Left lobe of liver (tissue), 2 donors: Measurements from ENCODE around the gene PAX9. TPM values are rescaled to one million over a fixed set of nuclear protein-coding genes. Genes with fewer than 3 reads are reported as not detected.

Experiments
- ATAC-seq: fragments of 200-7000 bp; cut with Tn5 transposase; one replicate; pipeline ENCODE4 v1.9.1; 2020; ENCODE audit warnings: mild to moderate bottlenecking, moderate library complexity
- DNase-seq: peaks from one replicate; pipeline ENCODE4 v3.0.0-alpha.2; 2020; ENCODE audit warnings: low spot score
- total RNA-seq: library from RNA; stranded (reverse); gene quantifications from one replicate; pipeline ENCODE4 v1.2.1, GENCODE V29; 2021
- donor health status: DM: no; HTN: no; CAD: no; lungs with moderate emphysema.
- donor health status: DM: no; HTN: yes; CAD: no.

Gene PAX9
- not detected for total RNA-seq

DNA sequence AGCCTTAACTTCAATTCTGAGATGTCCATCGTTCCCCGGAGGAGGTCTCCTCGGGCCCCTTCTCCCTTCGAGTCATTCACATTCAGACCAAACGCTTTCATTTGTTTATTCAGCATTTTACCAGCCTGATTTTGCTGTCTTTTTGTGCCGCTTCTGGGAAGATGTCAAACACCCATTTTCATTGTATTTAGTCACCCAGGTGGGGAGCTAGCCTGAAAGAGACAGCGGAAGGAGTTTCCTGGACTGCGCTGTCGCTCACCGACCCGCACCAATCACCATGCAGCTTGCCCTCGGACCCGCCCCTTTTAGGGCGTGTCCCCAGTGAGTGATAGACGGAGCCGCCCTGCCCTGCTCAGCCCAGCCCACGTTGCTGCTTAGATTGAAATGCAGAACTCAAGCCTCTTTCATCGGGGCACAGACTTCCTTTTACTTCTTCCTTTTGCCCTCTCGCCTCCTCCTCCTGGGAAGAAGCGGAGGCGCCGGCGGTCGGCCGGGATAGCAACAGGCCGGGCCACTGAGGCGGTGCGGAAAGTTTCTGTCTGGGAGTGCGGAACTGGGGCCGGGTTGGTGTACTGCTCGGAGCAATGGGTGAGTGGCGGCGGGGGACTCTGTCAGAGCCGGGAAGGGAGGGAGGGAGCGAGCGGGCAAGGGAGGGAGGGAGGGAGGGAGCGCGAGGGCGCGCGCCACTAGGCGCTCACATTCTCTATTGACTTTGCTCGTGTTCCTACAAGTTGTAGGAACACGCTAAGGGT is at the start of gene PAX9:
PAX9 (plus strand) TSS at position 355 of the 752 bp plus-strand sequence; CDS start at position 585, 230 bp downstream.
- ATAC-seq (peak; percentile 80), DNase-seq (no peak)

DNA sequence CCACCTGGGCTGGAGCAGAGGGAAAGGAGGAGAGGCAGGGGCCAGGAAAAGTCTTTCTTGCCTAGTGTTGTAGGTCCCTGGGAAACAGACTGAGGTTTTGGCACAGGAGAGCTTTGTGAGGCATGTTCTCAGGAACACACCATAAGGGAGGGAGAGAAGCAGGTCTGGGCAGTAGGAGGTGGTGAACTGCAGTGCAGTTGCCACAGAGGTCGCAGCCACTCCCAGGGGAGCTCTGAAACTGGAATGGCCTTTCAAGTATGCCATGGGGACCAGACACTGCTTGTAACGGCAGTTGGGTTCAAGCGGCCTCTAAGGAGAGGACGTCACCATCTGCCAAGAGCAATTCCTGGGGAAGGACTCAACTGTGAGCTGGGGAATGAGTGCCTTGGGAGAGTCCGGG is 43.8 kb upstream of the PAX9 start:
- ATAC-seq, result no peak

DNA sequence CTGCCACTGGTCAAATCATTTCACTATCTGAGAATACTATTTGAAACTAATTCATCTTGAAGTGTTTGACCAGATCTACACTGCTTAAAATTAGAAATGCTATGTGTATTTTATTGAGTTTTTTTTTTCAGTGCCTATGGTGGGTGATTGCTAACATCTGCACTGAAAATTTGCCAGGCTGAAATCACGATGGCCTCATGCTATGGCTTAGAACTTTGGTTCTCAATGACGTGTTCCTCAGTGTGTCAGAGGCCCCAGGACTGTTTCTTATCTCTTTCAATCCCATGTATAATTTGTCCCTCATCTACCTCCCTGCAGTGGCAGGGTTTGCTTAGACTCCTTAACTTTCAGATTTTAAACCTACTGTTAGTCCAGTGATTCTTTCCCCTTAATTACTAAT is 43.0 kb upstream of the PAX9 start:
- ATAC-seq (no peak), DNase-seq (no peak)

More for the DNA sequence above, 43.8 kb upstream of the PAX9 start:
- DNase-seq, result no peak

DNA sequence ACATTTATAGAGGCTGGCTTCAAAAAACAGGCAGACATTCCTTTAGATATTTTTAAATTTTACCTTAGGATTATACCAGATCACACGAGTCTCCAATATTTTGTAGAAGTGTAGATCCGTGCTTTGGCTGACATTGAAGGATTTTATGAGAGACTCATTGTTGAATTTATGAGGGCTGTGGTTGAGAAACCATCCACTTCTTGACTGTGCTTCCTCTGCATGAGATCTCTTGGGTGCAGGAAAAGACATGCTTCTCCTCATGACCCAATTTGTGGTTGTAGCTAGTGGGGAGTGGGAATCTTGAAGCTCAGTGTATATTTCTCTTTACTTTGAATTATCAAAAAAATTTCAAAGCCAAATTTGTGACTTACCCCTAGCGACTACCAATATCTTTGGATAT is 42.5 kb upstream of the PAX9 start:
- DNase-seq, result no peak
- no peak for ATAC-seq

DNA sequence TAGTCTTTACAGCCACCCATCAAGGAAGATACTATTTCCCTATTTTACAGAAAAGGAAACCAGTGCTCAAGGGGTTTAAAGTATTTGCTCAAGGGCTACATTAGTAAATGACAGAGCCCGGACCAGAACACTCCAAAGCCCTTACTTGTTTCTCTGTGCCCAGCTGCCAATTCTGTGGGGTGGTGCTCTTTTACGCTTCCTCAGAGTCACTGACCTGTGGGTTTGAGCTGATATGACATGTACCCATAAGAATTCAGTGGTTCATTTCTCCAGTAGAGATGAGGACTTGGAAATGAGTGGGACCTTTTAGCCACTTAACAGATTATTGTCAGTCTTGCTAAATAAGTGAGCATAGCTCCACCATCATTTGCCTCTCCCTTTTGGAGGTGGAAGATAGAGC is 41.8 kb upstream of the PAX9 start:
- DNase-seq (no peak), ATAC-seq (no peak)

DNA sequence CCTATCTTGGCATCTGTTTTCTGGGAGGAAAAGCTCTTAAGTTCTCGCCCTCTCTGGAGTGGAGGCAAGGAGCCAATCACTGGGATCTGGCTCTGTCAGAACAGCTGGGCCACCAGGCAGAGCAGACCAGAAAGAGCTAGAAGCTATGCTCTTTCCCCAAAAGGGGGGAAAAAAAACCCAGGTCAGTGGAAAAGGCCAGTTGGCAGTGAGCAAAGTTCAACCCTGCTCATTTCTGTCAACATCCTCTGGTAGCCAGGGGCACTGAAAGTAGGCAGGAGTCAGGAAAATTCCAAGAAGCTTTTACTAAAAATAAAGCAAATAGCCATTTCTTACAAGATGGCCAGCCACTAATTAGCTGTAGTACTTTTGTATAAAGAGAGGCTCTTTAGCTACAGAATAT is 36.6 kb upstream of the PAX9 start:
- DNase-seq (no peak), ATAC-seq (no peak)

DNA sequence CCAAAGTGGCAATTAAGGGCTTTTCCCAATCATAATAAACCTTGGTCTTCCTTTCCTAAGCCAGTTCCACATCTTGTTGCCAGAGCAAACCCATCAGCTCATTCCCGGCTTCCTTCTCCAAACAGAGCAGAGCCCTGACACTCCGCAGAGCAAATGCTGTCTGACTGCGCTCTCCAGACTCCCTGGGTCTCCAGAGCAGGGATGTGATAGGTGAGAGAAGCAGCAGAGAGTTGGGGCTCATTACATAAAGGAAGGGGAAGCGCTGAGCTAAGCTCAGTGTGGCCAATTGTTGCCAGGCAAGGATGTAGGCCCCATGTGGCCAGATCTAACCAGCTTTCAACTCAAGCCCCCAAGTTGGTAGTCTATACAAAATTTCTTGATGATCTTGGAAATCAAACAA is 36.2 kb upstream of the PAX9 start:
- ATAC-seq, result no peak
- DNase-seq, result no peak

DNA sequence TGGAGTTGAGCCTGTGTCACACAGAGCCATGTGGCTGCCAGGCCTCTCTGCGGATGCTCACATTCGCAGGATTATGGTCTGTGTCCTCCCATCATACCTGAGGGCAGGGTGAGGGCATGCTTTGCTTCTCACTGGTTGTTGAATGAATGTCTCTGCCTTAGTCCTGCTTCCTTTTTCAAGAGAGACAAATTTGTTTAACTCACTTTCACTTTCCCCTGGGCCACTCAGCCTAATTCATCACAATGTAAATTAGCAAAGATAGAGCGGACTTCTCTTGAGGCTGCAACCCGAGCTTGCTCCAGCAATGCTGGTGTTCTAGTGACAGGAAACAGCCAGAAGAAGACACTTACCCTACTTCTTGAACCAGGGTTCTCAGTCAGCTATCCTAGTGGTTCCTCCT is 35.5 kb upstream of the PAX9 start:
- DNase-seq, result no peak
- ATAC-seq, result no peak

DNA sequence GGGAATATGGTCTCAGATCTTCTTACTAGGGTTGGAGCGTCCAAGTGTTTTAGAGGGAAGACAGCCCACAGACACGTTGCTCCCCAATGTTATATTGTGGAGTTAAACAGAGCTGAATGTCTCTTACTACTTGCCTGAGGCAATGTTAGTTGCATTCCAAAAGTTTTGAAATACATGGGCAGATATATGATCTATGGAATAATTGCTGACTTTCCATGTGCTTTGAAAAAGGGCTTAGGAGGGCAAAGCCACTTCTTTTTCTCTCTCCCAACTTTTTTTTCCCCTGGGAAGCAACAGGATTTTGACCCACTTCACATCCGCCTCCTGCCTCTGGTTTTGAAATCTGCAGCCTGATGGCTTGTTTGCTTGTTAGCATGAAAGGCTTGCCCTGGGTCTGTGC is 33.7 kb upstream of the PAX9 start:
- ATAC-seq (no peak), DNase-seq (no peak)

DNA sequence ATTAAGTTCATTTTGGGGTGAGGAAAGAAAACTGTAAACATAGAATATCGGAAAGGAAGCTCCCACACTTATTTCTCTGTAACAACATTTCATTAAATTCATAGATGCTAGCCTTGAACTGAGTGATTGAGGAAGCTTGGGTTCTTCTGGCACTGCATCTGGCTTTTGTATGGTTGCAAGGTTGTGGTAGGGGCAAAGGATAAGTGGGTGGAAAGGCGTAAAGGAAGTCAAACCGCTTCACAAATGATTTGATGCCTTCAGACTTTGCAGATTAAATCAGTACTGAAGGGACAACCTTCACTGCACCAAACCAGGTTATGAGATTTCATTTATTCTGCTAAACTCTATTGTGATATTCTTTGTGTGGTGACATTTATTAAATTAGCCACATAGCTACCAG is 28.1 kb upstream of the PAX9 start:
- ATAC-seq, result no peak

DNA sequence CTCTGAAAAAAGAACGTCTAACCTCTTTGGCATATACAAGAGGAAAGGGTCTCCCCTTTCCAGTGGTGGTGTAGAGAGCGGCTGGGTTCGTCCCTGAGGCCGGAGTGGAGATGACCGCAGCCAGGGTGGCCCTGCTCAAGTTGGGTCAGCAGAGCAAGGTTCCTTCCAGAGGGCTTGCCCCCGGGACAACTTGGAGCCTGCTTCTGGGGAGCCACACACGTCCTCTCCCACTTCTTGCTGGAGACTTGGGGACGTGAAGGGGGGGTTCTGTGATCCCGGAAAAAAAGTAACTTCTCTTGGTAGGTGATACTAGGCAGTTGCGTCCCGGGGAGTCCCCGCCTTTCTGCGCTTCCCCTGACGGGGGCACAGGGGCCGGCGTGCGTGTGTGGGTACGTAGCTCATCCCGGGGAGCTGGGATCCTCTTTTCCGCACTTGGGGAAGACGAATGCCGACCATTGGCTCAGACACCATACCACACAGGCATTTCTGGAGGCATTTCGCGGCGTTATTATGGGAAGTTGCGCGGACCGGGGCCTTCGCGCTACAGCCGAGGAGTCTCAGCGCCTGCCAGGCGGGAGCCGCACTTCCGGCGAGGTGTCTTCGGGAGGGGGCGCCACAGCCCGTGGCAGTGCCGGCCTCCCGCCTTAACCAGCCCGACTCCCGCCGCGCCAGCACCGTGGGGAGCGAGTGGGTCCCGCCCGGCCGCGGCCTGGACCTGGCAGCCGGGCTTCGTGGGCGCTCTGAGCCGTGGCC is 14.8 kb upstream of the PAX9 start:
- ATAC-seq (peak; percentile 40), DNase-seq (no peak)

More for the DNA sequence above, 28.1 kb upstream of the PAX9 start:
- no peak for DNase-seq

DNA sequence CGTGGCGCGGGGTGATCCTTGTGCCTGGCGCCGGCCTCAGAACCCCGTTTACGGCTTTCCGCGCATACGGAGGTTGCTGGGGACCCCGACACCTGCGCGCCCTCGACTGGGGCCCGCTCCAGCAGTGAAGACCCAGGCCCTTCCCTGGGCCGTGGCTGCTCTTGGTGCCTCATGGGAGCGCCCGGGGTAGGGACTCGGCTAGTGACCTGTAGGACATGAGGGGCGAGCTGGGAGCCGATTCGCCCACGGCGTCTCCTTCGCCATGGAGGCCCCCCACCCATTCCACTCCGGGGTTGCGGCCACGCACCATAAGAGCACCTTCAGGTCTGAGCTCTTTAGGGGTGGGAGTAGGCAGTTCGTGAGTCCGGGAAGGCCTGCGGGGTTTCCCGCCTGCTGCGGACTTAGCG is 14.2 kb upstream of the PAX9 start:
- ATAC-seq, result peak; percentile 14
- no peak for DNase-seq

DNA sequence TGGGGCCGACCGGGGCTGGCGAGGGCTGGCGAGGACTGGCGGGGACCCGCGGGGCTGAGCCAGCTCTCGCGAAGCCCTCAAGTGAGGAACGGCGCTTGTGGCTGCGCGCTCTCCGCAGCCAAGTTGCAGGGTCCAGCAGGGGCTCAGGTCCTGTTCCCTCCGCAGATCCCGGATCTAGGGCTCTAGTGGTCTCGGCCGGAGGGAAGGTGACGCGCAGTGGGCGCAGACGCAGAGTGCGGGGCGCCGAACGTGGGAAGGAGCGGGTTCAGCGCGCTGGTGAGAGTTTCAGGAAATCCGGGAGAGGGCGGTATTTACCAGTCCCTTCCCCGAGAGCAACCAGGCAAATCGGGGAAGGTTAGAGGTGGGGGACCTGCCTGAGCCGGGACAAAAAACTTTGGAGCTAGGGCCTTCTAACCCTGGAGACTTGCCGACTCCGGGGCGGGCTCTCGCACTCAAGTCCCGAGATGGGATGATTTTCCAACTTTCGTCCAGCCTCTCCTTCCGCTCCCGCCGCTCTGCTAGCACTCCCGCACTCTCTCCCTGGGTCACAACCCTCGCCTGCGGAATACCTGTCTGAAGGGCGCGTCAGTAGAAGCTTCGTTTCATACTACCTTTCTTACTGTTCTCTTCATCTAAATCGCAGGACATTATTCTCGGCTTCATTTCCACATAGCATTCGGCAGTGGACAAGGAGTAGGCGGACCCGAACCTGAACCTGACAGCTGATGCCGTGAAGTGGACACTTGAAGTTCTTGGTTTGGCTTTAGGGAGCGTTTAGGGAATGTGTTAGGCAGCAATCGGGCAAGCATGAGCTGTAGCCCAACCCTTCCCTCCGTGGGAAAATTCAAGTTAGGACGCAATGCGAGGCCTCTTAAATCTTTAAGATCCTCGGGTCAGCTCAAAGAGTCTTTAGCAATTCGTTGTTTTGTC is 13.6 kb upstream of the PAX9 start:
- DNase-seq, result no peak
- ATAC-seq, result peak; percentile 92

DNA sequence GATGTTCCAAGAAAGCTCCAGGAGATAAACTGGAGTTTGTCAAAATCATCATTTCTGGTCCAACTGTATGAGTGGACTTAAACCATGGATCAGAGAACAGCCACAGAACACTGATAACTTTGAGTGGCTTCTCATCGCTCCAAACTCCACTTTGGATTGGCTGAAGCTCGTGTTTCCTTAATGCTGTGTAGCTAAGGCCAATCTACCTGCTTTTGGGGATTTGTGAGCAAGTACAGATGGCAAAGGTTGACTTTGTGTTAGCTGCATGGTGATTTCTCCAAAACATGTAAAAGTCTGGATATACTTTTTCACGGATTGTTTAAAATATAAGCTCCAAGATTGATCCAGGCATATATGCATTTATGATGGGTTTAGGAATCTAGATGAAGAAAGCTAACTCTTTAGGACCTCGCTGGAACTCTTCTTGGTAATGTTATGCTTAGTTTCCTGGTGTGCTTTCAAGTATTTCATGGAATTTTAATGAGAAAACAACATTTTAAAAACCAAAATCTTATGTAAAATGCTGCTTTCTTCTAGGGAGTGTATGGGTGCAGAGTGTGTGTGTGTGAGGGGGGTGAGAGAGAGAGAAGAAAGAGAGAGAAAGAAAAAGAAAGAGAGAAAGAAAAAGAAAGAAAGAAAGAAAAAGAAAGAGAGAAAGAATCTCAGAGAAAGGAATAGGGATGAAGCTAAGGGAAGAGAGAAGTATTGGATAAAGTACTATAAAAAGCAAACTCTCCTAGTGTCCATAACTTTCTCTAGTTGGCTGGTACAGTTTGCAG is 11.6 kb upstream of the PAX9 start:
- no peak for DNase-seq
- no peak for ATAC-seq

DNA sequence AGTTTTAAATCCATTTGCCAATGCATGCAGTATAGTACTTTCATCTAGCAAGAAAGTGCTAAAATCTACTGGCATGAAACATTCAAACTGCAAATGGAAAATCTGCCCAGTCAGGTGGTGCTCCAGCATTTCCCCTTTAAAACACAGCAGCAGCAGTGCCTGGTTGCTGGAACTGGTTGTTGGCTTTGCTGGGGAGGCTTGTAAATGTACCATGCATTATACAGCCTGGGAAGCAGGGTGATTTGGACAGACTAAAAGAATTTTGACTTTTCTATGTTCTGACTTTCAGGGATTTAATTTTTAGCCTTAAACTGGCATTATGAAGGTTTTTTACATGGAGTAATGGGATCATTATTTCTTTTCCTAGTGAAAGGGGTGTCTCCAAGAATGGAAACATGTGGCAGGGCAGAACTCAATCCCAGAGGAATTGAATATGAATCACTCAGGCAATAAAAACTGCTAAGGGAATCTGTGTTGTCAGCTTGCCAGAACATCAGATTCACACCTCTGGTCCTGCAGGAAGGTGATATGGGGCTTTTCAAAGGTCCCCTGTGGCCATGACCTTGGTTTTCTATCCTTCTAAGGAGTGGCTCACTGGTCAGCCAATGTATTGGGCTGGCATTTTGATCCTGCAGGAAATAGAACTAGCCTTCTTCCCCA is 9.0 kb upstream of the PAX9 start:
- ATAC-seq (no peak), DNase-seq (no peak)

DNA sequence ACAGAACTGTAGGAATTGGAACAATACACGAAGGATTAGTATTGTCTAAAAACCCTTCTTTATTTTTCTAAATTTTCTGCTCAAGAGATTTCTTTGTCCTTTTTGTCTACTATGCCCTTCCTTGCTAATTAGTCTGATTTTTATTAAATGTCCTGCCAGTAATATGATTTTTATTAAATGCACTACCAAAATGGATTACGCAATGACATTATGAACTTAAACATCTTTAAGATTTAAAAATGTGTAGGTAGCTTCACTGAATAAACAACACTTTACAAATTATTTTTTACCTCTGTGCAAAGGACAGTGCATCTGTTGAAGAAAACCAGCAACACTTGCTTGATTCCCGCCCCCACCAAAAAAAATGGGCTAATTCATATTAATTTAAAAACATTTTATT is 8.2 kb upstream of the PAX9 start:
- ATAC-seq (no peak), DNase-seq (no peak)

DNA sequence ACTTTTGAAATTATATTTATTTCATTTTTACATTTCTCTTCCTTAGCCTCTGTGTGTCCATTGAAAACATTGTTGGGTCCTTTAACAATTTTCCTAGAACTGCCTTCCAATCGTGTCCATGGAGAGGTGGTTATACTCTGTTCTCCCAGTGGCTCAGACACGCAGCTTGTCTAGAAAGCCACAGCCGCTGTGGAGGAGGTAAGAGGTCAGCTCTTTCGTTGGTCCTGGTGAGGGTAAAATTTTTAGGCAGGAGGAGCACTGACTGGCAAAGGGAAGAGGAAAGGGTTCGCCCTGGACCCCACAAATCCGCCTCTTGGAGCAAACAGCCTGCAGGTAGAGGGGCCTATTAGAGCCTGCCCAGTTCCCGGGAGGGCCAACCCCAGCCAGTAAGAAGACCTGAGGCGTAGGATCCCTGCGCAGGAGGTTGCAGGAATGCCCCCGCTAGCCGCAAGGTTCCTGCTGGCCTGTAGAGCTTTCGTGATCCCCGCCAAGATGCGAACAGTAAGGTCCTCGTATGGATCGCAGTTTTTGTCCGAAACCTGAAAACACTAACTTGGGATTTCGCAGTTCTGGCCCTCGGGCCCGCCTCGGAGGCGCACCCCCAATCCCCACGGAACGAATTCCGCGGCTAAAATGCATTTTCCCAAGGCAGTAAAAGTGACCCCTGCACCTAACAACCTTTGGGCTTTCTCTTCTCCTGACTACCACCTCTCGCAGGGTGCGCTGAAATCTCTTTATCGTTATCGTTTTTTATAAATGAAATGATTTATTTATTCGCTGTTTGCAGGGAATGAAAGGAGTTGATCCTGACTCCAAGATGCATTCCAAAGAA is 7.5 kb upstream of the PAX9 start:
- ATAC-seq, result no peak
- no peak for DNase-seq

DNA sequence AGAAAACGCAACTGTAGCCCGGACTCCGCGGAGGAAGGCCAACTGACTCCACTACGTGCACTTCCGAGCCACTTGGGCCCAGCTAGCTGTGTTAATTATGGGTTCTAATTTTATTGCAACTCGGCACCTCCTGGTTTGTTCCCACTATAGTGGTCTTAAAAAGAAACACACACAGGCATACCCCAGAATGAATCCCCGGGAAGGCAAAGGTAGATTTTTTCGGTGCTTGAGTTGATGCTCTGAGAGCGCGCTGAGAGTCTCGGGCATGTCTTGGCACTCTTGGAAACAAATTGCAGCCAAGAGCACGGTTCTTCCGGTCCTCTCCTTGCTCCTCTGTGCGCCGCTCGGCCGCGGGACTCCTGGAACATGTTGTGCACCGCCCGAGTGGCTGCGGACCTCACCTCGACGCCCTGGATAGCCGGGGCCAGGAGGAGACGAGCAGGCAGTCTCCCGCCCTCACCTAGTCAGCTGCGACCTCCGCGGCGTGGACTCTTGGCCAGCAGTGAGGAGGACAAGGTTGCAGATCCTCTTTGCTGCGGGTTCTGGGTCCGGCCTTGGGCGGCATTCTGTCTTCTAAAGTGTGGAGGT is 6.8 kb upstream of the PAX9 start:
- no peak for ATAC-seq
- no peak for DNase-seq

DNA sequence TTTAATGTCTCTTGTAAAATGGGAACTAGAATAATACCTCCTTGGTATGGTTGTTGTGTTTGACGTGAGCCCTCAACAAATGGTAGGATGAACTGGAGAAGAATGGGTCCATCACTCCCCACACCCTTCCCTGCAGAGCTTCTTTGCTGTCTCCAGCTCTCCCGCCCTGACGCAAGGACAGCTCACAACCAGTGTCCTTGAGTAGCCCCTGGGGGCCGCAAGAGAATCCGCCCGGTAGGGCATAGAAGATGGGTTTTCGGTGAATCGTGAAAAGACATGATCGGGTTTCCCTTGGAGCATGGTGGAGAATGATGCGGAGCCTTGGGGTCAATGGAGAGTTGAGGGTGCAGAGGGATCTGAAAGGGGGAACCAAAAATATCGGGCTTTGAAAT is 6.1 kb upstream of the PAX9 start:
- DNase-seq, result no peak
- no peak for ATAC-seq
